Mammary epithelial cell (primary cell): ENCODE data around the gene TJP1.

Source experiments
- CTCF ChIP-seq, 2 donors: IDR thresholded peaks in 1 of 2; conservative IDR thresholded peaks in 1 of 2; 2 replicates each; pipeline ENCODE4 v1.5.1; 2011 to 2012; ENCODE audit warnings: inconsistent platforms in 2 of 2, low read length in 2 of 2, mild to moderate bottlenecking in 2 of 2, control low read depth in 1 of 2, low read depth in 1 of 2; ENCODE audit not compliant: insufficient read depth in 1 of 2; ENCODE audit errors: extremely low read depth in 1 of 2
- EZH2 ChIP-seq: IDR thresholded peaks from 2 replicates; pipeline ENCODE4 v1.6.1; 2012; ENCODE audit warnings: low read length, inconsistent platforms, borderline replicate concordance

GRCh38 chr15:29713784-29714183 lies 108.5 kb downstream of the TJP1 start:
- TF ChIP-seq CTCF (conservative IDR thresholded peaks at IDR 0.05 in 1 of 2, IDR thresholded peaks at IDR 0.05 in 1 of 2; ENCODE audit: extremely low read depth in 1 of 2, insufficient read depth in 1 of 2, low read depth in 1 of 2, low read length in 2 of 2) (no peak), EZH2 (no peak)
